SK-N-SH (cell line): ENCODE measurements around the gene INPP5A.

Experiments
- CHD2 ChIP-seq: fragments of 150-350 bp; IDR thresholded peaks from 2 replicates; pipeline ENCODE4 v1.6.1; 2018; ENCODE audit warnings: low read length; ENCODE audit not compliant: partially characterized antibody
- CTCF ChIP-seq: fragments of 200-600 bp; sonication (generic); IDR thresholded peaks from 2 replicates; pipeline ENCODE4 v1.6.1; 2017; ENCODE audit warnings: antibody characterized with exemption, mild to moderate bottlenecking, moderate library complexity
- EP300 ChIP-seq, 2 experiments: IDR thresholded peaks; 2 replicates each; pipeline versions ENCODE4 v1.4.0 to v1.6.1; 2012; ENCODE audit warnings: borderline replicate concordance in 1 of 2, low read depth in 1 of 2, low read length in 1 of 2
- FOSL2 ChIP-seq: IDR thresholded peaks from 2 replicates; pipeline ENCODE4 v1.4.0; 2012; ENCODE audit warnings: low read depth, mild to moderate bottlenecking, moderate library complexity, borderline replicate concordance
- GABPA ChIP-seq: IDR thresholded peaks from 2 replicates; pipeline ENCODE4 v1.4.0; 2012; ENCODE audit warnings: low read depth, mild to moderate bottlenecking
- POLR2AphosphoS5 ChIP-seq: IDR thresholded peaks from 2 replicates; pipeline ENCODE4 v1.6.1; 2012; ENCODE audit warnings: low read depth, low read length
- TAF1 ChIP-seq: IDR thresholded peaks from 2 replicates; pipeline ENCODE4 v1.6.1; 2012; ENCODE audit warnings: low read depth, mild to moderate bottlenecking, low read length, moderate library complexity, borderline replicate concordance
- TEAD4 ChIP-seq: IDR thresholded peaks from 2 replicates; pipeline ENCODE4 v1.4.0; 2012; ENCODE audit warnings: mild to moderate bottlenecking, borderline replicate concordance; ENCODE audit not compliant: insufficient read depth
- TF ChIP-seq, protein P1 (sequence below): IDR thresholded peaks from 2 replicates; pipeline ENCODE4 v1.6.1; 2012; ENCODE audit warnings: mild to moderate bottlenecking, low read depth, low read length, moderate library complexity
- TF ChIP-seq, protein P2 (sequence below): IDR thresholded peaks from 2 replicates; pipeline ENCODE4 v1.4.0; 2012; ENCODE audit warnings: low read depth, borderline replicate concordance

DNA sequence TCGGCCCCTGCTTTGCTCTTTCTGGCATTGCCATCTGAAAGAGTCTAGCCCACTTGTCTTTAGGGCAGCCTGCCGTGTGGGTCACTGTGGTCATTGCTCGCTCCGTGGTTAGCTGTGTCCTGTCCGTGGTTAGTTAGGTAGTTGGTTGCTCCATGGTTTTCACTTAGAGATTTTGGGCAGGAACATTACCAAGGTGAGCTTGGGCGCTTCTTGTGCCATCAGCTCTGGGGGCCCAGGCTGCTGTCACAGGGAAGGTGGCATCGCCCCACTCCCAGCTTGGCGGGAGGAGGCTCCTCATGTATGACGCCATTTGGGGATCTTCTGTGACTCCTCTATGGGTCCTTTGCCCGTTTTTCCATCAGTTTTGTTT lies 53.1 kb downstream of the INPP5A start:
- TF ChIP-seq CTCF (no peak), FOSL2 (no peak), POLR2AphosphoS5 (no peak), TEAD4 (no peak), EP300 (IDR thresholded peaks at IDR 0.05; ENCODE audit: borderline replicate concordance in 1 of 2, low read depth in 1 of 2, low read length in 1 of 2) (no peak), GABPA (no peak), CHD2 (no peak), TAF1 (no peak)
- TF ChIP-seq, protein P1, sequence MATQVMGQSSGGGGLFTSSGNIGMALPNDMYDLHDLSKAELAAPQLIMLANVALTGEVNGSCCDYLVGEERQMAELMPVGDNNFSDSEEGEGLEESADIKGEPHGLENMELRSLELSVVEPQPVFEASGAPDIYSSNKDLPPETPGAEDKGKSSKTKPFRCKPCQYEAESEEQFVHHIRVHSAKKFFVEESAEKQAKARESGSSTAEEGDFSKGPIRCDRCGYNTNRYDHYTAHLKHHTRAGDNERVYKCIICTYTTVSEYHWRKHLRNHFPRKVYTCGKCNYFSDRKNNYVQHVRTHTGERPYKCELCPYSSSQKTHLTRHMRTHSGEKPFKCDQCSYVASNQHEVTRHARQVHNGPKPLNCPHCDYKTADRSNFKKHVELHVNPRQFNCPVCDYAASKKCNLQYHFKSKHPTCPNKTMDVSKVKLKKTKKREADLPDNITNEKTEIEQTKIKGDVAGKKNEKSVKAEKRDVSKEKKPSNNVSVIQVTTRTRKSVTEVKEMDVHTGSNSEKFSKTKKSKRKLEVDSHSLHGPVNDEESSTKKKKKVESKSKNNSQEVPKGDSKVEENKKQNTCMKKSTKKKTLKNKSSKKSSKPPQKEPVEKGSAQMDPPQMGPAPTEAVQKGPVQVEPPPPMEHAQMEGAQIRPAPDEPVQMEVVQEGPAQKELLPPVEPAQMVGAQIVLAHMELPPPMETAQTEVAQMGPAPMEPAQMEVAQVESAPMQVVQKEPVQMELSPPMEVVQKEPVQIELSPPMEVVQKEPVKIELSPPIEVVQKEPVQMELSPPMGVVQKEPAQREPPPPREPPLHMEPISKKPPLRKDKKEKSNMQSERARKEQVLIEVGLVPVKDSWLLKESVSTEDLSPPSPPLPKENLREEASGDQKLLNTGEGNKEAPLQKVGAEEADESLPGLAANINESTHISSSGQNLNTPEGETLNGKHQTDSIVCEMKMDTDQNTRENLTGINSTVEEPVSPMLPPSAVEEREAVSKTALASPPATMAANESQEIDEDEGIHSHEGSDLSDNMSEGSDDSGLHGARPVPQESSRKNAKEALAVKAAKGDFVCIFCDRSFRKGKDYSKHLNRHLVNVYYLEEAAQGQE: no peak
- TF ChIP-seq, protein P2, sequence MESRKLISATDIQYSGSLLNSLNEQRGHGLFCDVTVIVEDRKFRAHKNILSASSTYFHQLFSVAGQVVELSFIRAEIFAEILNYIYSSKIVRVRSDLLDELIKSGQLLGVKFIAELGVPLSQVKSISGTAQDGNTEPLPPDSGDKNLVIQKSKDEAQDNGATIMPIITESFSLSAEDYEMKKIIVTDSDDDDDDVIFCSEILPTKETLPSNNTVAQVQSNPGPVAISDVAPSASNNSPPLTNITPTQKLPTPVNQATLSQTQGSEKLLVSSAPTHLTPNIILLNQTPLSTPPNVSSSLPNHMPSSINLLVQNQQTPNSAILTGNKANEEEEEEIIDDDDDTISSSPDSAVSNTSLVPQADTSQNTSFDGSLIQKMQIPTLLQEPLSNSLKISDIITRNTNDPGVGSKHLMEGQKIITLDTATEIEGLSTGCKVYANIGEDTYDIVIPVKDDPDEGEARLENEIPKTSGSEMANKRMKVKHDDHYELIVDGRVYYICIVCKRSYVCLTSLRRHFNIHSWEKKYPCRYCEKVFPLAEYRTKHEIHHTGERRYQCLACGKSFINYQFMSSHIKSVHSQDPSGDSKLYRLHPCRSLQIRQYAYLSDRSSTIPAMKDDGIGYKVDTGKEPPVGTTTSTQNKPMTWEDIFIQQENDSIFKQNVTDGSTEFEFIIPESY: no peak
